GM12878 (cell line): ENCODE measurements around the gene ZFP1. TPM values are rescaled to one million over a fixed set of nuclear protein-coding genes. Genes with fewer than 3 reads are reported as not detected.

Experiments
- ATAC-seq: fragments of 200-7000 bp; cut with Tn5 transposase; 3 replicates; pipeline ENCODE4 v1.9.1; 2020; ENCODE audit warnings: mild to moderate bottlenecking, moderate library complexity
- BruUV-seq: library from RNA; stranded (reverse); fragments of 400-500 nt; replicated peaks from 2 replicates; lab custom pipeline; 2021; lab: Mats Ljungman, UMichigan
- CTCF ChIA-PET: fragments of 300-600 bp; sonication (Branson Sonifier 250); formaldehyde crosslinking; extraction: SDS; loops from one replicate; lab custom pipeline; 2021; ENCODE audit warnings: inconsistent platforms; lab: Yijun Ruan, JAX
- POLR2A ChIA-PET: fragments of 350-600 bp; formaldehyde crosslinking; extraction: SDS; loops from one replicate; lab custom pipeline; 2021; ENCODE audit warnings: inconsistent platforms; lab: Charles Lee
- RAD21 ChIA-PET: fragments of 300-600 bp; sonication (Branson Sonifier 250); formaldehyde crosslinking; loops from one replicate; lab custom pipeline; 2023; ENCODE audit warnings: antibody characterized with exemption; ENCODE audit not compliant: unreplicated experiment; lab: Charles Lee
- SMC1A ChIA-PET: fragments of 300-600 bp; sonication (Branson Sonifier 250); formaldehyde crosslinking; loops from one replicate; lab custom pipeline; 2023; ENCODE audit not compliant: unreplicated experiment, uncharacterized antibody; lab: Charles Lee
- DNase-seq: peaks from one replicate; pipeline ENCODE4 v3.0.0-alpha.2; 2011; ENCODE audit warnings: low read depth, low spot score
- FAIRE-seq: peaks from 3 replicates; lab custom pipeline; 2011; peaks lifted over from hg19 to GRCh38; lab: Jason Lieb, UNC
- H2AFZ ChIP-seq: 2 replicates; pipeline ENCODE4 v1.6.0; 2011; ENCODE audit warnings: low read depth, low read length, control low read depth; ENCODE audit not compliant: control insufficient read depth
- H3K27ac ChIP-seq: 2 replicates; pipeline ENCODE4 v1.5.1; 2011; ENCODE audit warnings: control low read depth; ENCODE audit not compliant: control insufficient read depth, insufficient read depth
- H3K27me3 ChIP-seq, 2 experiments: replicated peaks in 1 of 2; 2 replicates each; pipeline versions ENCODE4 v1.6.0 to v1.6.1; 2011; ENCODE audit warnings: low read length in 1 of 2; ENCODE audit not compliant: control insufficient read depth in 2 of 2, insufficient read depth in 2 of 2
- H3K36me3 ChIP-seq, 2 experiments: 2 replicates each; pipeline ENCODE4 v1.5.1; 2011; ENCODE audit warnings: low read length in 1 of 2; ENCODE audit not compliant: control insufficient read depth in 2 of 2, insufficient read depth in 2 of 2
- H3K4me1 ChIP-seq: 2 replicates; pipeline ENCODE4 v1.6.1; 2011; ENCODE audit warnings: mild to moderate bottlenecking, low read length, moderate library complexity, mixed read lengths; ENCODE audit not compliant: control insufficient read depth, insufficient read depth
- H3K4me2 ChIP-seq: 2 replicates; pipeline ENCODE4 v1.6.0; 2011; ENCODE audit warnings: control low read depth; ENCODE audit not compliant: control insufficient read depth, insufficient read depth
- H3K4me3 ChIP-seq: fragments of 200-600 bp; sonication (generic); 2 replicates; pipeline ENCODE4 v1.5.1; 2016
- H3K79me2 ChIP-seq: 2 replicates; pipeline ENCODE4 v1.6.0; 2011; ENCODE audit warnings: low read length; ENCODE audit not compliant: control insufficient read depth, insufficient read depth
- H3K9ac ChIP-seq: 2 replicates; pipeline ENCODE4 v1.8.0; 2011; ENCODE audit warnings: low read length, control low read depth, mixed read lengths; ENCODE audit not compliant: control insufficient read depth, insufficient read depth
- H3K9me3 ChIP-seq: replicated peaks from 3 replicates; pipeline ENCODE4 v1.5.1; 2011; ENCODE audit warnings: mild to moderate bottlenecking, low read length; ENCODE audit not compliant: control insufficient read depth, insufficient read depth
- H4K20me1 ChIP-seq: 2 replicates; pipeline ENCODE4 v1.6.0; 2011; ENCODE audit not compliant: control insufficient read depth, insufficient read depth
- CEBPB ChIP-seq, 2 experiments: fragments of 150-350 bp in 1 of 2; IDR thresholded peaks; 2 replicates each; pipeline ENCODE4 v1.6.1; 2012 to 2014; ENCODE audit warnings: low read depth in 2 of 2, low read length in 2 of 2, borderline replicate concordance in 1 of 2, inconsistent platforms in 1 of 2
- DPF2 ChIP-seq: fragments of 450-650 bp; IDR thresholded peaks from 2 replicates; pipeline ENCODE4 v1.6.1; 2017; ENCODE audit warnings: mild to moderate bottlenecking
- HDGF ChIP-seq: fragments of 450-650 bp; IDR thresholded peaks from 2 replicates; pipeline ENCODE4 v1.6.1; 2016; ENCODE audit warnings: antibody characterized with exemption
- KAT2A ChIP-seq: conservative IDR thresholded peaks from 2 replicates; pipeline ENCODE4 v1.6.1; 2011; ENCODE audit warnings: low read depth, low read length; ENCODE audit not compliant: control insufficient read depth
- RELA ChIP-seq: fragments of 450-650 bp; IDR thresholded peaks from 2 replicates; pipeline ENCODE4 v1.8.0; 2014; ENCODE audit warnings: borderline replicate concordance; ENCODE audit not compliant: partially characterized antibody
- SP1 ChIP-seq: IDR thresholded peaks from one replicate; pipeline ENCODE4 v1.6.1; 2011; ENCODE audit warnings: low read depth, low read length
- SREBF2 ChIP-seq: IDR thresholded peaks from 2 replicates; pipeline ENCODE4 v1.6.1; 2012; ENCODE audit warnings: mild to moderate bottlenecking, low read length
- STAT1 ChIP-seq: fragments of 450-650 bp; conservative IDR thresholded peaks from 2 replicates; pipeline ENCODE4 v1.6.1; 2014; ENCODE audit warnings: antibody characterized with exemption, mild to moderate bottlenecking
- TAF1 ChIP-seq: IDR thresholded peaks from 2 replicates; pipeline ENCODE4 v1.6.1; 2011; ENCODE audit warnings: mild to moderate bottlenecking, low read depth, low read length, borderline replicate concordance
- YY1 ChIP-seq: IDR thresholded peaks from 2 replicates; pipeline ENCODE4 v1.6.1; 2011; ENCODE audit warnings: low read depth, mild to moderate bottlenecking, low read length
- WGBS: methylation state at CpG from one replicate; pipeline ENCODE4 v1.1.6; 2016; ENCODE audit warnings: low lambda C conversion rate; ENCODE audit not compliant: insufficient replicate concordance, insufficient coverage; ENCODE audit errors: missing lambda C conversion rate; 5-methylcytosine and 5-hydroxymethylcytosine counted together
- in situ Hi-C: fragments of 300-500 bp; cut with MboI; formaldehyde crosslinking; loops from 9 replicates; pipeline ENCODE4 v1.14.3; 2018; ENCODE audit warnings: mixed read lengths
- intact Hi-C: fragments of 100-400 bp; cut with micrococcal nuclease; formaldehyde crosslinking; loops from one replicate; pipeline ENCODE4 v1.14.2; 2022; ENCODE audit not compliant: unreplicated experiment
- polyA plus RNA-seq, 11 experiments: library from polyadenylated mRNA; depleted of rRNA in 4 of 11; unstranded in 6 of 11; stranded (reverse) in 5 of 11; fragments of >200 nt; fragmentation: Nextera tagmentation in 4 of 11; fragmentation: Illumina TruSeq in 1 of 11; extraction: Ambion mirVana in 4 of 11; extraction: Trizol in 1 of 11; gene quantifications; 1 replicate in 1 of 11; 2 replicates in 10 of 11; pipeline versions ENCODE4 v1.2.1 to v1.2.3, GENCODE V29; 2011 to 2016; ENCODE audit warnings: inconsistent platforms in 2 of 11, missing spikeins in 2 of 11, low read depth in 1 of 11
- total RNA-seq, 4 experiments: library from RNA; depleted of rRNA in 3 of 4; stranded (reverse); fragments of >200 nt in 3 of 4; fragmentation: Illumina TruSeq in 1 of 4; extraction: Trizol in 1 of 4; gene quantifications; 2 replicates each; pipeline versions ENCODE4 v1.2.1 to v1.2.3, GENCODE V29; 2013 to 2021
- TF ChIP-seq, protein P1 (sequence below): fragments of 450-650 bp; formaldehyde crosslinking; IDR thresholded peaks from 2 replicates; pipeline ENCODE4 v1.4.0; 2020; ENCODE audit warnings: mild to moderate bottlenecking, moderate library complexity

Gene ZFP1
- total and polyA plus RNA-seq, 10 of the 15 experiments (the other 5 are each of a cell fraction or from before 2014, with no cell fraction given), result 3.5 to 17.6 (median 14.7) TPM

DNA sequence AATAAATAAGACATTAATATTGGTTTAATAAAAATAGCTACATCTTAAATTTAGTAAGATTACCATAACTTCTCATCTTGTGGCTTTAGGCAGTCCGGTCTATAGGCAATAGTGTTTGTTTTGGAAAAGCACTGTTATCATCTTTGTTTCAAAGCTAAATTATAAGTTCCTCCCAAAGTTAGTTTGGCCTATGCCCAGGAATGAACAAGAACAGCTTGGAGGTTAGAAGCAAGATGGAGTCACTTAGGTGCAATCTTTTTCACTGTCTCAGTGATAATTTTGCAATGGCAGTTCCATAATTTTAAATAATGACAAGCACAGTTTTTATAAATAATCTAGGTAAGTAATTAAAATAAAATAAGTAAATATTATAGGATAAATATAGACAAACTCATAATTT lies 25.7 kb upstream of the ZFP1 start:
- ChIA-PET POLR2A (no interaction called here), RAD21 (interaction anchor here (1.4 kb wide), 1 partner anchor 12 kb away, joined by 5 read pairs; no protein-coding TSS in a partner anchor)
- no peaks in the 10 kb centered on the region for H3K79me2 ChIP-seq
- no peaks in the 10 kb centered on the region for H3K36me3 ChIP-seq
- intact Hi-C loops, result no loop called here
- H3K4me3 ChIP-seq, result no peak overlapping the region
- ATAC-seq, result no peak
- peaks cover 3% of the 10 kb centered on the region; the same call in 2 of the 3 replicates for H3K9me3 ChIP-seq
- no TSS peak for BruUV-seq
- in situ Hi-C loops, result no loop called here
- H3K4me1 ChIP-seq, result no peaks in the 10 kb centered on the region
- no peak overlapping the region for H3K4me2 ChIP-seq
- H3K27ac ChIP-seq, result no peak overlapping the region
- no peak overlapping the region for H3K9ac ChIP-seq
- TF ChIP-seq STAT1 (no peak), YY1 (no peak), SP1 (no peak)
- TF ChIP-seq, all 136 proteins: peak for 0
- FAIRE-seq, result no peak
- H3K27me3 ChIP-seq, result no peaks in the 10 kb centered on the region
- no peaks in the 10 kb centered on the region for H4K20me1 ChIP-seq
- DNase-seq, result no peak
- 32% methylated on average over 1 of the region's 1 CpG for WGBS
- H2AFZ ChIP-seq, result no peak overlapping the region
- ChIA-PET CTCF (interaction anchor here (0.9 to 4.6 kb wide), 2 partner anchors 12 to 259 kb away, joined by 4 to 23 read pairs; no protein-coding TSS in a partner anchor), SMC1A (interaction anchor here (1.7 kb wide), 1 partner anchor 11 kb away, joined by 5 read pairs; no protein-coding TSS in a partner anchor)

DNA sequence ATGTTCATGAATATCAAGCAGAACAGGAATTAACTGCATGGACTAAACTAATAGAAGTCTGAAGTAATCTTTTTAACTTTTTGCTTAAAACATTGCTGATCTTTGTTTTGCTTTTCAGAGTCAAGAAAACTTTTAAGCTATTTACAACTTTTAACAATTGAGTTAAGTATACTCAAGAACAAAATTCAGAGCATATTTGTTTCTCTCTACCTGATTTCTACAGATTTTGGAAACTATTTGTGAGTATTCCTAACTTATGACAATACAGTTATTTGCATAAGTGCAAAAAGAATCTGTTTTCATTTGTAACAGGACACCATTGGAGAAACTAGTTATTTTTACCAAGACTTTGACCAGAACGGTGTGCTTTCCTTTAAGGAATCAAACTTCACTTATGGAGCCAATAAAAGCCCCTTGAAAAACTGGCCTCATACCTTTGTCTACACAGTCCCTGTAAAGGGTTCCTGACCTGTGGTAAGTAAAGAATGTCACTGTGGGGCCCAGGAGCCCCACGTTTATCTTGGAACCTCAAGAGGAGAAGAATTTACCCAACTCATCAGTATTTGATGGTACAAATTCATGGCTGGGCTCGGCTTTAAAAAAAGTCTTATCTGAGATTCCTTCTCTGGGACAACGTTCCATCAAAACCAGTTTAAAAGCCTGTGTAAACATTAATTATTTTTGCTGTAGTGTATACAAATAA lies 20.5 kb upstream of the ZFP1 start:
- WGBS, result 12% methylated on average over 4 of the region's 4 CpGs
- Histone ChIP-seq H3K9ac (no peak overlapping the region), H2AFZ (no peak overlapping the region), H4K20me1 (no peaks in the 10 kb centered on the region), H3K27ac (no peak overlapping the region), H3K4me1 (no peaks in the 10 kb centered on the region), H3K36me3 (no peaks in the 10 kb centered on the region), H3K9me3 (no peaks in the 10 kb centered on the region; the same call in 1 of the 3 replicates), H3K4me3 (no peak overlapping the region), H3K79me2 (no peaks in the 10 kb centered on the region), H3K4me2 (no peak overlapping the region), H3K27me3 (peaks cover 0 to 2% of the 10 kb centered on the region in 2 experiments; a peak in 1 of 4 replicates)
- POLR2A ChIA-PET, result no interaction called here
- SMC1A ChIA-PET, result interaction anchor here (1.3 to 1.4 kb wide), 2 partner anchors 265 kb away, joined by 4 to 5 read pairs; no protein-coding TSS in a partner anchor
- RAD21 ChIA-PET, result interaction anchor here (1.2 kb wide), 1 partner anchor 265 kb away, joined by 4 read pairs; no protein-coding TSS in a partner anchor
- no peak for DNase-seq
- no peak for FAIRE-seq
- BruUV-seq, result no TSS peak
- in situ Hi-C loops, result no loop called here
- CTCF ChIA-PET, result no interaction called here
- intact Hi-C loops, result no loop called here
- no peak for ATAC-seq
- TF ChIP-seq KAT2A, result no peak
- TF ChIP-seq, protein P1, sequence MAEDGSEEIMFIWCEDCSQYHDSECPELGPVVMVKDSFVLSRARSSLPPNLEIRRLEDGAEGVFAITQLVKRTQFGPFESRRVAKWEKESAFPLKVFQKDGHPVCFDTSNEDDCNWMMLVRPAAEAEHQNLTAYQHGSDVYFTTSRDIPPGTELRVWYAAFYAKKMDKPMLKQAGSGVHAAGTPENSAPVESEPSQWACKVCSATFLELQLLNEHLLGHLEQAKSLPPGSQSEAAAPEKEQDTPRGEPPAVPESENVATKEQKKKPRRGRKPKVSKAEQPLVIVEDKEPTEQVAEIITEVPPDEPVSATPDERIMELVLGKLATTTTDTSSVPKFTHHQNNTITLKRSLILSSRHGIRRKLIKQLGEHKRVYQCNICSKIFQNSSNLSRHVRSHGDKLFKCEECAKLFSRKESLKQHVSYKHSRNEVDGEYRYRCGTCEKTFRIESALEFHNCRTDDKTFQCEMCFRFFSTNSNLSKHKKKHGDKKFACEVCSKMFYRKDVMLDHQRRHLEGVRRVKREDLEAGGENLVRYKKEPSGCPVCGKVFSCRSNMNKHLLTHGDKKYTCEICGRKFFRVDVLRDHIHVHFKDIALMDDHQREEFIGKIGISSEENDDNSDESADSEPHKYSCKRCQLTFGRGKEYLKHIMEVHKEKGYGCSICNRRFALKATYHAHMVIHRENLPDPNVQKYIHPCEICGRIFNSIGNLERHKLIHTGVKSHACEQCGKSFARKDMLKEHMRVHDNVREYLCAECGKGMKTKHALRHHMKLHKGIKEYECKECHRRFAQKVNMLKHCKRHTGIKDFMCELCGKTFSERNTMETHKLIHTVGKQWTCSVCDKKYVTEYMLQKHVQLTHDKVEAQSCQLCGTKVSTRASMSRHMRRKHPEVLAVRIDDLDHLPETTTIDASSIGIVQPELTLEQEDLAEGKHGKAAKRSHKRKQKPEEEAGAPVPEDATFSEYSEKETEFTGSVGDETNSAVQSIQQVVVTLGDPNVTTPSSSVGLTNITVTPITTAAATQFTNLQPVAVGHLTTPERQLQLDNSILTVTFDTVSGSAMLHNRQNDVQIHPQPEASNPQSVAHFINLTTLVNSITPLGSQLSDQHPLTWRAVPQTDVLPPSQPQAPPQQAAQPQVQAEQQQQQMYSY (CRISPR knock-in tag), result no peak
- no peak for TF ChIP-seq CEBPB (IDR thresholded peaks at IDR 0.05; ENCODE audit: borderline replicate concordance in 1 of 2, low read depth in 2 of 2, low read length in 2 of 2)
- TF ChIP-seq HDGF, result no peak
- no peak for TF ChIP-seq DPF2
- TF ChIP-seq SREBF2, result no peak
- no peak for TF ChIP-seq RELA
- no peak for TF ChIP-seq TAF1
